GM21526 (cell line): Measurements from ENCODE around the gene ATP8B4.
"Not testable (repeated sequence)": the region's sequence is repeated elsewhere in the genome, so short reads cannot be mapped to it uniquely, and the experiment has no call there.

Experiments used
- ATAC-seq: cut with Tn5 transposase; IDR thresholded peaks from one replicate; pipeline ENCODE4 v1.9.1; 2021; ENCODE audit warnings: moderate library complexity; ENCODE audit not compliant: unreplicated experiment, low FRiP score

The ATP8B4 gene

GRCh38 chr15:50141856-50142255, 22.8 kb upstream of the ATP8B4 start:
- no peak for ATAC-seq

- no peak for ATAC-seq
These were observed 21.9 kb upstream of the ATP8B4 start for GRCh38 chr15:50140983-50141382.

GRCh38 chr15:50140098-50140497, 21.1 kb upstream of the ATP8B4 start:
- no peak for ATAC-seq

GRCh38 chr15:50138391-50138790, 19.4 kb upstream of the ATP8B4 start:
- no peak for ATAC-seq

- no peak for ATAC-seq
These were observed 18.9 kb upstream of the ATP8B4 start for GRCh38 chr15:50137893-50138292.

- ATAC-seq = no peak
These were observed 18.3 kb upstream of the ATP8B4 start for GRCh38 chr15:50137330-50137761.

- no peak for ATAC-seq
These were observed 16.1 kb upstream of the ATP8B4 start for GRCh38 chr15:50135031-50135551.

GRCh38 chr15:50134524-50135024, 15.5 kb upstream of the ATP8B4 start:
- no peak for ATAC-seq

GRCh38 chr15:50132251-50132984, 13.4 kb upstream of the ATP8B4 start:
- not testable (repeated sequence) for ATAC-seq

- ATAC-seq = no peak
These were observed 12.6 kb upstream of the ATP8B4 start for GRCh38 chr15:50131617-50132016.

GRCh38 chr15:50128266-50128665, 9.2 kb upstream of the ATP8B4 start:
- no peak for ATAC-seq

GRCh38 chr15:50127255-50127777, 8.3 kb upstream of the ATP8B4 start:
- no peak for ATAC-seq

- ATAC-seq = no peak
These were observed 7.0 kb upstream of the ATP8B4 start for GRCh38 chr15:50126072-50126471.

- ATAC-seq = no peak
These were observed 5.6 kb upstream of the ATP8B4 start for GRCh38 chr15:50124631-50125030.

- ATAC-seq = no peak
These were observed 5.0 kb upstream of the ATP8B4 start for GRCh38 chr15:50123861-50124557.

GRCh38 chr15:50120729-50121128, 1.7 kb upstream of the ATP8B4 start:
- ATAC-seq = no peak

GRCh38 chr15:50117431-50118027, 1.5 kb downstream of the ATP8B4 start:
- no peak for ATAC-seq

GRCh38 chr15:50116477-50116876, 2.6 kb downstream of the ATP8B4 start:
- ATAC-seq = no peak

GRCh38 chr15:50113992-50114780, 4.8 kb downstream of the ATP8B4 start:
- no peak for ATAC-seq

GRCh38 chr15:50113187-50113505, 5.9 kb downstream of the ATP8B4 start:
- ATAC-seq = no peak
